Kidney epithelial cell (primary cell): ENCODE data around the gene SLFN12. TPM values are rescaled to one million over a fixed set of nuclear protein-coding genes. Genes with fewer than 3 reads are reported as not detected.
"Not testable (repeated sequence)": the region's sequence is repeated elsewhere in the genome, so short reads cannot be mapped to it uniquely, and the experiment has no call there.

Experiments used
- DNase-seq: peaks from one replicate; pipeline ENCODE4 v3.0.0-alpha.2; 2010; ENCODE audit warnings: low read depth
- H3K27me3 ChIP-seq: 2 replicates; pipeline ENCODE4 v1.6.0; 2011; ENCODE audit warnings: low read length; ENCODE audit not compliant: control insufficient read depth, insufficient read depth
- H3K36me3 ChIP-seq: 2 replicates; pipeline ENCODE4 v1.5.1; 2011; ENCODE audit warnings: low read length; ENCODE audit not compliant: control insufficient read depth, insufficient read depth
- H3K4me3 ChIP-seq: 2 replicates; pipeline ENCODE4 v1.5.1; 2011; ENCODE audit warnings: low read depth, mild to moderate bottlenecking, control low read depth, low read length
- CTCF ChIP-seq: IDR thresholded peaks from 2 replicates; pipeline ENCODE4 v1.5.1; 2011; ENCODE audit warnings: mild to moderate bottlenecking, moderate library complexity, low read length, control low read depth, inconsistent platforms; ENCODE audit not compliant: insufficient read depth, poor library complexity, severe bottlenecking
- total RNA-seq: library from RNA; depleted of rRNA; stranded (reverse); fragments of >200 nt; gene quantifications from 2 replicates; pipeline ENCODE4 v1.2.3, GENCODE V29; 2015

Gene SLFN12
- total RNA-seq, 1 donor from 2014 or later: 12.8 TPM

- peaks cover 15% of the 10 kb centered on the region for H3K27me3 ChIP-seq
- no peak for TF ChIP-seq CTCF
- H3K4me3 ChIP-seq: peak overlapping the region; percentile 21
- no peaks in the 10 kb centered on the region for H3K36me3 ChIP-seq
- peak; percentile 4 for DNase-seq
These were observed 28.1 kb upstream of the SLFN12 start for GRCh38 chr17:35460354-35460851.

- not testable (repeated sequence) for H3K36me3 ChIP-seq, H3K27me3 ChIP-seq, H3K4me3 ChIP-seq, DNase-seq
These were observed 21.7 kb upstream of the SLFN12 start for GRCh38 chr17:35454035-35454434.

- Histone ChIP-seq H3K27me3 (peaks cover 7% of the 10 kb centered on the region), H3K4me3 (no peak overlapping the region), H3K36me3 (no peaks in the 10 kb centered on the region)
- TF ChIP-seq CTCF: no peak
- no peak for DNase-seq
These were observed 20.9 kb upstream of the SLFN12 start for GRCh38 chr17:35453171-35453570.

GRCh38 chr17:35449371-35449931 lies 17.2 kb upstream of the SLFN12 start:
- H3K27me3 ChIP-seq: peaks cover 7% of the 10 kb centered on the region
- no peaks in the 10 kb centered on the region for H3K36me3 ChIP-seq
- TF ChIP-seq CTCF: no peak
- no peak for DNase-seq
- H3K4me3 ChIP-seq: peak overlapping the region; percentile 19

- no peak for DNase-seq
- Histone ChIP-seq H3K4me3 (peak overlapping the region; percentile 57), H3K27me3 (peaks cover 7% of the 10 kb centered on the region), H3K36me3 (no peaks in the 10 kb centered on the region)
- no peak for TF ChIP-seq CTCF
These were observed 16.6 kb upstream of the SLFN12 start for GRCh38 chr17:35448899-35449227.

GRCh38 chr17:35448214-35448898 lies 16.1 kb upstream of the SLFN12 start, which contains the start of gene SLFN13:
SLFN13 (minus strand) TSS chr17:35448766; CDS start chr17:35445680, 3,086 bp downstream.
- peaks cover 7% of the 10 kb centered on the region for H3K27me3 ChIP-seq
- no peak for TF ChIP-seq CTCF
- peak; percentile 49 for DNase-seq
- H3K36me3 ChIP-seq: no peaks in the 10 kb centered on the region
- peak within 1 kb of the TSS; percentile 57 for H3K4me3 ChIP-seq
